ENCODE results near the gene MACROD1. TPM values are rescaled to one million over a fixed set of nuclear protein-coding genes. Genes with fewer than 3 reads are reported as not detected.

MACROD1 gene
- total RNA-seq, 1 donor = 17.7 TPM

GRCh38 chr11:64202992-64203391 is 37.1 kb upstream of the MACROD1 start:
- no peak for DNase-seq (ENCODE audit: insufficient read length, low spot score, missing footprints)
- Histone ChIP-seq H3K4me1 (ENCODE audit: insufficient read depth, low read length) (peaks cover 9% of the 10 kb centered on the region), H3K4me3 (ENCODE audit: insufficient read depth, low read length) (no peak overlapping the region), H4K20me1 (ENCODE audit: insufficient read depth, low read length) (peaks cover 3% of the 10 kb centered on the region), H3K9me3 (ENCODE audit: low read depth, low read length) (no peaks in the 10 kb centered on the region), H3K4me2 (ENCODE audit: insufficient read depth, low read length) (no peak overlapping the region), H3K27me3 (ENCODE audit: insufficient read depth, low read length) (no peaks in the 10 kb centered on the region), H3K27ac (ENCODE audit: low read depth, low read length) (no peak overlapping the region), H3K36me3 (ENCODE audit: insufficient read depth, low read length) (peaks cover 66% of the 10 kb centered on the region), H2AFZ (ENCODE audit: low read length) (no peak overlapping the region), H3K79me2 (ENCODE audit: insufficient read depth, low read length) (no peaks in the 10 kb centered on the region)
- no peak for TF ChIP-seq CTCF (IDR thresholded peaks at IDR 0.05; ENCODE audit: extremely low read depth, low read depth, low read length)

- peaks cover 80% of the 10 kb centered on the region for H3K36me3 ChIP-seq (ENCODE audit: insufficient read depth, low read length)
- no peak for TF ChIP-seq CTCF (IDR thresholded peaks at IDR 0.05; ENCODE audit: extremely low read depth, low read depth, low read length)
Observed at GRCh38 chr11:64201543-64201942, 35.6 kb upstream of the MACROD1 start.

GRCh38 chr11:64198511-64198910 is 32.6 kb upstream of the MACROD1 start:
- Histone ChIP-seq H3K4me3 (ENCODE audit: insufficient read depth, low read length) (no peak overlapping the region), H3K27ac (ENCODE audit: low read depth, low read length) (no peak overlapping the region), H3K27me3 (ENCODE audit: insufficient read depth, low read length) (no peaks in the 10 kb centered on the region), H2AFZ (ENCODE audit: low read length) (no peak overlapping the region), H3K36me3 (ENCODE audit: insufficient read depth, low read length) (peaks cover 93% of the 10 kb centered on the region), H3K79me2 (ENCODE audit: insufficient read depth, low read length) (peaks cover 15% of the 10 kb centered on the region), H3K9me3 (ENCODE audit: low read depth, low read length) (no peaks in the 10 kb centered on the region), H3K4me2 (ENCODE audit: insufficient read depth, low read length) (no peak overlapping the region), H3K4me1 (ENCODE audit: insufficient read depth, low read length) (no peaks in the 10 kb centered on the region), H4K20me1 (ENCODE audit: insufficient read depth, low read length) (peaks cover 3% of the 10 kb centered on the region)
- peak; percentile 46 for DNase-seq (ENCODE audit: insufficient read length, low spot score, missing footprints)
- no peak for TF ChIP-seq CTCF (IDR thresholded peaks at IDR 0.05; ENCODE audit: extremely low read depth, low read depth, low read length)

More at GRCh38 chr11:64201543-64201942, 35.6 kb upstream of the MACROD1 start:
- peaks cover 3% of the 10 kb centered on the region for H3K79me2 ChIP-seq (ENCODE audit: insufficient read depth, low read length)
- H3K4me3 ChIP-seq (ENCODE audit: insufficient read depth, low read length) = no peak overlapping the region
- no peaks in the 10 kb centered on the region for H3K27me3 ChIP-seq (ENCODE audit: insufficient read depth, low read length)
- no peak overlapping the region for H3K4me2 ChIP-seq (ENCODE audit: insufficient read depth, low read length)
- no peak overlapping the region for H3K27ac ChIP-seq (ENCODE audit: low read depth, low read length)
- DNase-seq (ENCODE audit: insufficient read length, low spot score, missing footprints) = no peak
- H4K20me1 ChIP-seq (ENCODE audit: insufficient read depth, low read length) = peaks cover 3% of the 10 kb centered on the region
- no peaks in the 10 kb centered on the region for H3K9me3 ChIP-seq (ENCODE audit: low read depth, low read length)
- H3K4me1 ChIP-seq (ENCODE audit: insufficient read depth, low read length) = peaks cover 4% of the 10 kb centered on the region
- H2AFZ ChIP-seq (ENCODE audit: low read length) = no peak overlapping the region

DNA sequence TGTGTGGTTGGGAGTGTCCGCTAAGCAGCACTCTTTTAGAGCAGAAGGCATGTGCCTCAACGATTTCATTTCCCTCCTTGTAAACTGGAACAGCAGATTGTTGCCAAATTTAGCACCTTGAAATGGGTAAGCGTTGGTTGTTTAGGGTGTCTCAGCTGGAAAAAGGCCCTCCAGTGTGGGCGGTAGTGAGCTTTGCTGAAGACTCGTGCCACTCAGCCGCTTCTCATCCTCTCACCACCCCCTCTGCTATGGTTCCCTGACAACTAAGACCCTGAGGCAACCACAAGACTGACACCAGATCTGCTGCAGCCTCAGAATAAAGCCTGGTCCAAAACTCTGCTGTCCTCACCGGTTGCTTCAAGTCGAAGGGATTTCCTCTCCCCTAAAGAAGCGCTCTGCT is 30.7 kb upstream of the MACROD1 start:
- Histone ChIP-seq H3K4me3 (ENCODE audit: insufficient read depth, low read length) (no peak overlapping the region), H3K79me2 (ENCODE audit: insufficient read depth, low read length) (peaks cover 34% of the 10 kb centered on the region), H3K27me3 (ENCODE audit: insufficient read depth, low read length) (no peaks in the 10 kb centered on the region), H3K27ac (ENCODE audit: low read depth, low read length) (no peak overlapping the region), H3K4me2 (ENCODE audit: insufficient read depth, low read length) (no peak overlapping the region), H3K9me3 (ENCODE audit: low read depth, low read length) (no peaks in the 10 kb centered on the region), H3K4me1 (ENCODE audit: insufficient read depth, low read length) (no peaks in the 10 kb centered on the region), H3K36me3 (ENCODE audit: insufficient read depth, low read length) (peaks cover 90% of the 10 kb centered on the region), H4K20me1 (ENCODE audit: insufficient read depth, low read length) (peaks cover 14% of the 10 kb centered on the region), H2AFZ (ENCODE audit: low read length) (no peak overlapping the region)
- TF ChIP-seq CTCF (IDR thresholded peaks at IDR 0.05; ENCODE audit: extremely low read depth, low read depth, low read length) = no peak
- no peak for DNase-seq (ENCODE audit: insufficient read length, low spot score, missing footprints)
